DMS114 treated with DMSO at 0.1 percent for 48 hours (cell line): ENCODE measurements around the gene KLK6.

Source experiments
- DNase-seq: peaks from one replicate; lab custom pipeline; 2025; ENCODE audit not compliant: unreplicated experiment; lab: John Stamatoyannopoulos, UW

KLK6 gene

DNA sequence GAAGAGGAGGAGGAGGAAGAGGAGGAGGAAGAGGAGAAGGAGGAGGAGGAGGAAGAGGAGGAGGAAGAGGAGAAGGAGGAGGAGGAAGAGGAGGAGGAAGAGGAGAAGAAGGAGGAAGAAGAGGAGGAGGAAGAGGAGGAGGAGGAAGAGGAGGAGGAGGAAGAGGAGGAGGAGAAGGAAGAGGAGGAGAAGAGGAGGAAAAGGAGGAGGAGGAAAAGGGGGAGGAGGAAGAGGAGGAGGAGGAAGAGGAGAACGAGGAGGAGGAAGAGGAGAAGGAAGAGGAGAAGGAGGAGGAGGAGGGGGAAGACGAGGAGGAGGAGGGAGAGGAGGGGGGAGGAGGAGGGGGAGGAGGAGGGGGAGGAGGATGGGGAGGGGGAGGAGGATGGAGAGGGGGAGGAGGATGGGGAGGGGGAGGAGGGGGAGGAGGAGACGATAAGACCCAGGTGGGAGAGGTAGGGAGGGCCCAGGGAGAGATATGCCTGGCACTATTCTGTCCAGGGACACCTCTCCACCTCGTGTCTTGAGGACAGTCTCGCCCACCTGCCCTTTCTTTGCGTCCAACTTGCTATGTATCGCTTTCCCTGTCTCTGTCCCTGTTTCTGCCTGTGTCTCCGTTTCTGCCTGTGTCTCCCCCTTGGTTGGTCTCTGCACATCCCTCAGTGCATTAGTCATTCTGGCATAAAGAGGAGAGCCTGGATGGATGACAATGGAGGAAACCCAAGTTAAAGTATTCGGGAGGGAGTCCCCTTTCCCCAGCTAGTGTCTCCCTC lies 9.5 kb downstream of the KLK6 start:
- DNase-seq: no peak

GRCh38 chr19:50957587-50957986 lies 11.8 kb downstream of the KLK6 start:
- DNase-seq: no peak

GRCh38 chr19:50952910-50953309 lies 16.5 kb downstream of the KLK6 start, which contains the start of gene KLK5:
Gene KLK5 (minus strand): TSS chr19:50953038. CDS start chr19:50952657, 381 bp downstream.
- DNase-seq: no peak

- no peak for DNase-seq
These were observed 19.5 kb downstream of the KLK6 start for GRCh38 chr19:50949861-50950260.

DNA sequence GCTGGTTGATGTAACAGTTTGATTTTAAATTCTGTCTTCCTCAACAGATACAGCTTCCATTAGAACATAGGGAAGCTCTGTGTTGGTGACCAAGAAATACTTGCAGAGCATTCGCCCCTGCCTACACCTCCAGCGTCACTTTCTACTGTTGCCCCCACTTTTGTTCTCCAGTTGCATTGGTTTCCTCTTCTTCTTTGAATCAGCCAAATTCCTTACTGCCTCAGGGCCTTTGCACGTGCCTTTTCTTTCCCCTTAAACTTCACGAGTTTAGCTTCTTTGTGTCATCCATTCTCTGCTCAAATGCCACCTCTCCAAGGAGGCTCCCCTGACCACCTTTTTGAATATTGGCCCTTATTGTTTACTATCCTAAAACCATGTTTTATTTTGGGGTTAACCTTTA lies 22.3 kb downstream of the KLK6 start:
- DNase-seq: no peak

DNA sequence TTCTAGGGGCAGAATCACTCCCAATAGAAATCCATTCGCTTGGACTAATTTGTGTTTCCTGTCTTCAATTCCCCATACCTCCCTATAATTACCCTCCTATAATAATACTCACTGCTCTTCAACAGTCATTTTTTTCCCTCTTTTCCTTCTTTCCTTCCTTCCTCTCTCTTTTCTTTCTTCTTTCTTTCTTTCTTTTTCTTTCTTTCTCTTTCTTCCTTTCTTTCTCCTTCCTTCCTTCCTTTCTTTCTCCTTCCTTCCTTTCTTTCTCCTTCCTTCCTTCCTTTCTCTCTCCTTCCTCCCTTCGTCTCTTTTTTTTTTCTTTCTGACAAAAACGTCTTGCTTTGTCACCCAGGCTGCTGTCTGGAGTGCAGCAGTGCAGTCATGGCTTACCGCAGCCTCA lies 24.6 kb downstream of the KLK6 start:
- DNase-seq: no peak

GRCh38 chr19:50943074-50943828 lies 26.1 kb downstream of the KLK6 start:
- DNase-seq: no peak

DNA sequence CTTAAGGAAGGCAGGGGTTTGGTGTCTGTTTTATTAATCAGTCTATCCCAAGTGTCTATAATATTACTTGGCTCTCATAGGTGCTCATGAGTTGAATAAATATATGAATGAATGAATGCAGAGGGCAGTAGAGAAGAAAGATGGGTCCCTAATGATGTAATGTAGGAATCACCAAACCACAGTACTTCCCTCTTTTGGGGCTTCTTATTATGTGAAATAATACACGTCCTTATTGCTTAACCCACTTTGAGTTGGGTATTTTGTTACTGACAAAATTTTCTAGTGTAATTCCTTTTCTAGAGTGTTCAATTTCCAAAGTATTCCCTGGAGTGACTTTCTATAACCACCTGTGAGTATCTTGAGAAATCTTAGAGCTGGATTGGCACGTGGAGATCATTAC lies 29.8 kb downstream of the KLK6 start:
- DNase-seq: no peak

- DNase-seq: no peak
These were observed 35.8 kb downstream of the KLK6 start for GRCh38 chr19:50933640-50934039.

GRCh38 chr19:50932690-50933083 lies 36.7 kb downstream of the KLK6 start:
- DNase-seq: no peak

DNA sequence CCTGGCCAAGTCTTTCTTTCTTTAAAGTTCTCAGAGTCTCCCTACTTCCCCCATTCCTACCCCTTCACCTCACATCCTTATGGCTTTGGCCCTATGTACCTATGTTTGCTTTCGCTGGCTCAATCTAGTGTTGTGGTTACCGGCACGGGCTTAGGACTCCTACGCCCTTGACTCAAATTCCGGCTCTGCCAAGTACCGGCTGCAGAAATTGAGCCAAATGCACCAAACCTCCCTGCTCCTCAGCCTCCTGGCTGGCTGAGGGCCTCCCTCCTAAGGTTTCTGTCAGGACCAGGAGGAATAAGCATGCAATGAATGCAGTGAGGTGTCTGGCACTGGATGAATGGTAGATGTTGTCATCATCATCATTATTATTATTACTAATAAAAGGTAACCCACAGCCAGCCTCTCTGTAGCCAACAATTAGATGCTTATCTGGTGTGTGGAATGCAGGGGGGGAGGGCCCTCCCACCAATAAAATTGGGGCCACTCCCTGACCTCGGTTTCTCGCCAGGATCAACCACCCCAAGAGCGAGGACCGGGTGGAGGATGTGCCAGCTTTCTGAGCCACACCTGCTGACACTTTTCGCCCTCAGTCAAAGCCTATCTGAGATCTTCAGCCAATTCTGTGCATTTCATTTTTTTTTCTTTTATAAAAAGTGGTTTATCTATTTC lies 37.2 kb downstream of the KLK6 start:
- DNase-seq: no peak

GRCh38 chr19:50931023-50931422 lies 38.4 kb downstream of the KLK6 start:
- no peak for DNase-seq

DNA sequence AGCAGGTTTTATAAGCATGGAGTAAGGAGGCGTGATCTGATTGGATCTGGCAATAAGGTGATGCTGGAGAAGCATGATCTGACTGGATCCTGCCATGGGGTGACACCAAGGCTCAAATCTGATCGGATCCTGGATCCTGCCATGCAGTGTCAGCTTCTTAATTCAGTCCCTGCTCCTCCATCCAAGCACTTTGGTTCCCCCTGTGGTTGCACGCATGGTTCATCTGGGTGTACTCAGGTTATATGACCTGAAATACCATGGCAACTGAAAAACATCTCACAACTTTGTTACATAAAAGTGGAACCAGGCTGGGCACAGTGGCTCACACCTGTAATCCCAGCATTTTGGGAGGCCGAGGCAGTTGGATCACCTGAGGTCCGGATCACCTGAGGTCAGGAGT lies 40.6 kb downstream of the KLK6 start:
- DNase-seq: no peak

GRCh38 chr19:50926144-50926543 lies 43.2 kb downstream of the KLK6 start:
- no peak for DNase-seq

DNA sequence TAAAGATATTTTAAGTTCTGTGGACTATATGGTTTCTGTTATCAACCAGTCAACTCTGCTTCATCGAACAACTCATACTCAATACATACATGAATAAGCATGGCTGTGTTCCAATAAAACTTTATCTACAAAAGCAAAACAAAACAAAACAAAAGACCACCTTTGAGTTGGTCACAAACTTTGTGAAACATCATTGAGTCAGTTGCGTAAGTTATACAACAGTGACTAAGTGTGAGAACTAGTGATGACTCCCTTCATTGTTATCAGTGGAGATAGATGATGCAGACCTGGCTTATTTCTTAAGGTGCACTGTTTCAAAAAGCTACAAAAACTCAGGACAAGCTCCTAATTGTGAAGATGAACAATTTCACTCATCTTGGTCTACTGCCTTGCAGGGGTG lies 43.7 kb downstream of the KLK6 start:
- DNase-seq: no peak

GRCh38 chr19:50924586-50924985 lies 44.8 kb downstream of the KLK6 start:
- DNase-seq: no peak

- peak; percentile 69 for DNase-seq
These were observed 47.0 kb downstream of the KLK6 start for GRCh38 chr19:50922317-50922853.

DNA sequence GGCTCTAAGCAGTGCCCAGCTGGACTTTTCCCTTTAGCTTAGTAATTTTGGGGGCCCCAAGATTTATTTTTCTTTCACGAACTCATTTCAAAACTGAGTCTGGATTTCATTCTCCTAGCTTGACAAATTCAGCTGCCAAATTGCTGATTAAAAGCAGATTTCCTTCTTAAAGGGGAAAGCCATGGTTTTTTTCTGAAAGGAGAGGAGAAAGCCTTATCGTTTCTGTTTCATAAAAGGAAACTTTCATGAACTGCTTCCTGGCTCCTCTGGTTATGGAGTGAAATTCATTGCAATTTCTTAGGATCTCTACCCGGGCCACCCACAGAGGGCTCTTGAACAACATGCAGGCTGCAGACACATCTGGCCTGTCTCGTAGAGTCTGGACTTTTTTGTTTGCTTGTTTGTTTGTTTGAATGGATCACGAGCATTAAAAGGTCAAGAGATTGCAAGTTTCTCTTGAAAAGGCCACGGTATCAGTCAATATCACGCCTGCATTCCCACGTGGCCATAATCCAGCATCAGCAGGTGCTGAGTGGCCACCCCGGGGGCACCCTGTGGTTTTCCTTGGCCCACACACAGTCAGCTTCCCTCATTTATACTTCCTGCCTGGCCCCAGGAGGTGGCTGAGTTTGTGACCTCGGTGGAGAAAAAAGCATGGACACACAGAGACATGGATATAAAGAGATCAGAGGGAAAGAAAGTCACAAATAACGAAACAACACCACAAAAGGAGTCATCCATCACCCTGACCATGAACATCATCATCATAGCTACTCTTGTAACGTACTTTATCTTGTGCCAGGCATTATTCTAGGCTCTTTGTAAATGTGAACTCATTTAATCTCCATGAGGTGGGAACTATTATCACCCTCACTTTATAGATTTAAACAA lies 47.7 kb downstream of the KLK6 start:
- DNase-seq: no peak

DNA sequence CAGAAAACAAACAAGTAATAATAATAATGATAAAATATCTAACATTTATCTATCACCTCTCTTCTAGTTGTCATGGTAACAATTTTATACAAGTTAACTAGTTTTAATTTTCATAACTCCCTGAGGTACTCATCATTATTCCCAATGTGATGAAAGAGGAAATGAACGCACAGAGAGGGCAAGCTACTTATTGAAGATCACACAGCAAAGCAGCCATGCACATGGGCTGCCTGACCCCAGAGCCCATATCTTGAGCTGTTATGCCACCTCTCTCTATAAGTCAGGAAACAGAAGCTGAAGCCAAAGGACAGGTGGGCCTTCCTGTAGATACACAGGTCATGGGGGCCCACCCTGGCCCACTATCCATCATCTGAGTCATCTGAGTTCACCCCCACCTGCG lies 53.3 kb downstream of the KLK6 start:
- no peak for DNase-seq
